Thyroid gland (tissue), 4 donors: ENCODE data around the gene KYAT1. TPM values are rescaled to one million over a fixed set of nuclear protein-coding genes. Genes with fewer than 3 reads are reported as not detected.

Experiments
- DNase-seq, 2 donors: peaks; one replicate each; pipeline ENCODE4 v3.0.0-alpha.2; 2019
- H3K27ac ChIP-seq, 3 donors: fragments of 200-600 bp; sonication (generic); 1 replicate in 2 of 3; 2 replicates in 1 of 3; pipeline ENCODE4 v1.5.1; 2016 to 2019; ENCODE audit warnings: mild to moderate bottlenecking in 1 of 3, moderate library complexity in 1 of 3
- H3K27me3 ChIP-seq: fragments of 200-600 bp; sonication (generic); one replicate; pipeline ENCODE4 v1.5.1; 2019
- H3K36me3 ChIP-seq, 2 donors: fragments of 200-600 bp; sonication (generic); one replicate each; pipeline ENCODE4 v1.5.1; 2016 to 2019
- H3K4me1 ChIP-seq, 2 donors: fragments of 200-600 bp; sonication (generic); one replicate each; pipeline ENCODE4 v1.5.1; 2017 to 2019
- H3K4me3 ChIP-seq, 3 donors: fragments of 200-600 bp; sonication (generic); replicated peaks in 1 of 3; 1 replicate in 2 of 3; 2 replicates in 1 of 3; pipeline ENCODE4 v1.5.1; 2016; ENCODE audit warnings: mild to moderate bottlenecking in 1 of 3
- H3K9me3 ChIP-seq: fragments of 200-600 bp; sonication (generic); one replicate; pipeline ENCODE4 v1.5.1; 2017
- POLR2A ChIP-seq, 2 donors: fragments of 450-650 bp; IDR thresholded peaks; one replicate each; pipeline ENCODE4 v1.6.1; 2017; ENCODE audit warnings: antibody characterized with exemption in 2 of 2, mild to moderate bottlenecking in 2 of 2, moderate library complexity in 1 of 2
- WGBS, 2 donors: methylation state at CpG; one replicate each; pipeline ENCODE4 v1.1.5; 2017; 5-methylcytosine and 5-hydroxymethylcytosine counted together
- intact Hi-C: fragments of 100-400 bp; cut with DNase I; formaldehyde crosslinking; loops from one replicate; pipeline ENCODE4 v1.15.1; 2023
- total RNA-seq, 4 donors: library from RNA; depleted of rRNA; stranded (reverse); fragments of >200 nt; gene quantifications; one replicate each; pipeline ENCODE4 v1.2.3, GENCODE V29; 2016
- TF ChIP-seq, protein P1 (sequence below), 6 experiments: fragments of 200-600 bp in 3 of 6; fragments of 450-650 bp in 3 of 6; sonication (generic) in 3 of 6; IDR thresholded peaks; one replicate each; pipeline ENCODE4 v1.5.1; 2016 to 2019; ENCODE audit warnings: antibody characterized with exemption in 6 of 6, mild to moderate bottlenecking in 2 of 6, inconsistent platforms in 1 of 6, moderate library complexity in 1 of 6

The KYAT1 gene
- total RNA-seq, 4 donors from 2014 or later: 5.8 to 12.6 (median 12.3) TPM

DNA sequence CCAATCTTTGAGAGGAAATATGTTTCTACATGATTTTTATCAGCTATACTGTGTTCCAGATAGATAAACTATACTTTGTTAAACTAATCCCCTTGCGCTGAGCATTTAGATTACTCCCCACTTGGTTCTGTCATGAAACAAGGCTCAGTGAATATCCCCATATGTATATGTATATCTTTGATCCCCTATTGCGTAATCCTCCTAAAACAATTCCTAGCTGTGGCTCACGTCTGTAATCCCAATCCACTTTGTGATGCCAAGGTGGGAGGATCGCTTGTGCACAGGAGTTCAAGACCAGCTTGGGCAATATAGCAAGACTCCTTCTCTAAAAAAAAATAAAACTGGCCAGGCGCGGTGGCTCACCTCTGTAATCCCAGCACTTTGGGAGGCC, 41.7 kb upstream of the KYAT1 start:
- intact Hi-C loops: loop anchor here (5.0 kb wide), 1 partner anchor 41 kb away; the partner anchor contains the start of genes KYAT1 and LRRC8A
- Histone ChIP-seq H3K4me1 (peaks cover 44 to 52% of the 10 kb centered on the region in 2 donors), H3K36me3 (no peaks in the 10 kb centered on the region)

DNA sequence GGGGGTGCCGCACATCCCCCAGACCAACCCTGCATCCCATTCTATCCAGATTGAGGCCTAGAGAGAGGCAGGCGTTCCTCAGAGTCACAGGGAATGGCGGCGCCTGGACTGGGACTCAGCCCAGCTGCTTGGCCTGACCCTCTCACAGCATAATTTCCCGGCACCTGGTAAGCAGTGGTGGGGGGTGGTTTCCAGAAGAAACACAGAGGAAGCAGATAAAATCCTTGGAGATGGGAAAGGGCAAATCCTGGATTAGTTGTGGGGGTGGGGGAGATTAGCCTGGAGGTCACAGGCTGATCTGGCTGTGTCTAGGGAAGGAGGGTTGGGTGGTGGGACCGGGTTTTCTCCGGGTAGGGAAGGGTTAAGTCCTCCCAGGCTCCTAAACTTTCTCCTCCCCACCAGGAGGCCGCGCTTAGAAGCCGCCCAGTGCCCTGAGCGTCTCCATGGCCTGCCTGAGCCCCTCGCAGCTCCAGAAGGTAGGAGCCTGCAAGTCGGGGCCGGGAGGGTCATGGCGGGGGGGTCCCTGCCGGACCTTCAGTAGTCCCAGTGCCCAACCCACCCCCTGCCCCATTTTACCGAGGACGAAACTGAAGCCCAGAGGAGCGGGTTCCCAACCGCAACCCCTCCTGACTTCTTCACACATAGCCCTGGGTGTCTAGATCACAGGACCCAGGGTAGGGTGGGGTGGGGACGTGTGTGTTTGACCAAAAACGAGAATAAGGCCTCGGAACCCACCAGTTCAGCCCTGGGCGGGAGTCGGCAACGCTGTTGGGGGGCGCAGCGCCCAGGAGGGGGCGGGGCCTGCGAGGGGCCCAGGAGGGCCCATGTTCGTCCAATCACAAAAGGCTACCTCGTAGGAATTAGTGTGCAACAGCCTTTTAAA, 40.4 kb upstream of the KYAT1 start:
- Histone ChIP-seq H3K27ac (peak overlapping the region; percentile 80 to 100 (median 92)), H3K4me1 (peaks cover 44 to 59% of the 10 kb centered on the region in 2 donors), H3K27me3 (no peaks in the 10 kb centered on the region), H3K9me3 (no peaks in the 10 kb centered on the region), H3K4me3 (peak overlapping the region in 2 of 3 donors; percentile 25 to 42), H3K36me3 (no peaks in the 10 kb centered on the region)
- 8 to 26% methylated on average over 15 to 27 of the region's 32 CpGs for WGBS, 2 donors
- DNase-seq: peak; percentile 71 to 75
- intact Hi-C loops: loop anchor here (5.0 kb wide), 1 partner anchor 40 kb away; the partner anchor contains the start of genes KYAT1 and LRRC8A
- TF ChIP-seq POLR2A (IDR thresholded peaks at IDR 0.05): peak in 1 of 2 donors; percentile 70
- TF ChIP-seq, protein P1, sequence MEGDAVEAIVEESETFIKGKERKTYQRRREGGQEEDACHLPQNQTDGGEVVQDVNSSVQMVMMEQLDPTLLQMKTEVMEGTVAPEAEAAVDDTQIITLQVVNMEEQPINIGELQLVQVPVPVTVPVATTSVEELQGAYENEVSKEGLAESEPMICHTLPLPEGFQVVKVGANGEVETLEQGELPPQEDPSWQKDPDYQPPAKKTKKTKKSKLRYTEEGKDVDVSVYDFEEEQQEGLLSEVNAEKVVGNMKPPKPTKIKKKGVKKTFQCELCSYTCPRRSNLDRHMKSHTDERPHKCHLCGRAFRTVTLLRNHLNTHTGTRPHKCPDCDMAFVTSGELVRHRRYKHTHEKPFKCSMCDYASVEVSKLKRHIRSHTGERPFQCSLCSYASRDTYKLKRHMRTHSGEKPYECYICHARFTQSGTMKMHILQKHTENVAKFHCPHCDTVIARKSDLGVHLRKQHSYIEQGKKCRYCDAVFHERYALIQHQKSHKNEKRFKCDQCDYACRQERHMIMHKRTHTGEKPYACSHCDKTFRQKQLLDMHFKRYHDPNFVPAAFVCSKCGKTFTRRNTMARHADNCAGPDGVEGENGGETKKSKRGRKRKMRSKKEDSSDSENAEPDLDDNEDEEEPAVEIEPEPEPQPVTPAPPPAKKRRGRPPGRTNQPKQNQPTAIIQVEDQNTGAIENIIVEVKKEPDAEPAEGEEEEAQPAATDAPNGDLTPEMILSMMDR (IDR thresholded peaks at IDR 0.05): no peak

More for the DNA sequence above, 41.7 kb upstream of the KYAT1 start:
- DNase-seq: no peak
- H3K27ac ChIP-seq: peak overlapping the region in 2 of 3 donors; percentile 80 to 92
- no peaks in the 10 kb centered on the region for H3K9me3 ChIP-seq
- H3K27me3 ChIP-seq: no peaks in the 10 kb centered on the region
- no peak for TF ChIP-seq POLR2A (IDR thresholded peaks at IDR 0.05)
- 93 to 96% methylated on average over 6 of the region's 6 CpGs for WGBS, 2 donors
- H3K4me3 ChIP-seq: no peak overlapping the region

DNA sequence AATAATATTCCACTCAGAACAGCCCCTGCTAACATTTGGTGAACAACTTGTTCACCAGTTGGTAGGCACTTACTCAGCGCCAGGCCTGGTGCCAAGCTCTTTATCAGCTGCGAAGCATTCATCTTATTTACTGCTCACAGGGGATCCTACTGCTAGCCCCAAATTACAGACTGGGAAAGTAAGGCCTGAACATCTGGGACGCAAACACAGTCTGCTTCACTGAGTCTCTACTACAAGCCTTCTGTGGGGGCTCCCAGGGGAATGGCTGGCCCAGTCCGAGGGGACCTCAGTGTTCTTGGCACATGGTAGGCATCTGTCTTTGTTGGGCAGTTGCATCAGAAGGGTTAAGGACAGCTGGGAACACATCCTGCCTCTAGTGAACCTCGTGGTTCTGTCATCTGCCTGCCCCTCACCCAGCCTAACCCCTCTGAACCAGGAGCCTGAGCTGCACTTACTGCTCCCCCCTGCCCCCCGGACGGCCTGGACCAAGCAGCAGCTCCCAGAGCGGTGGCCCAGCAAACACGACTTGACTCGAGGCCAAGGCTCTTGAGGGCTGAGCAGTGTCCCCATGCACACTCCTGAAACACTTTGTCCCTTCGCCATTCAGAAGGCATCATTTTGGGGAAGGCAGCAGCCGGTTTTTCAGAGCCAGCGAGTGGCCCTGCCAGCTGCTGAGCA, 38.8 kb upstream of the KYAT1 start, which contains the start of gene PHYHD1:
PHYHD1 (plus strand) TSS at position 602 of the 678 bp plus-strand sequence. CDS start 1,342 bp downstream, outside the sequence.
- DNase-seq: peak; percentile 97 to 98
- WGBS, 2 donors: 21 to 25% methylated on average over 13 of the region's 13 CpGs
- H3K4me3 ChIP-seq: peak within 1 kb of the TSS in 2 of 3 donors; percentile 25 to 42

DNA sequence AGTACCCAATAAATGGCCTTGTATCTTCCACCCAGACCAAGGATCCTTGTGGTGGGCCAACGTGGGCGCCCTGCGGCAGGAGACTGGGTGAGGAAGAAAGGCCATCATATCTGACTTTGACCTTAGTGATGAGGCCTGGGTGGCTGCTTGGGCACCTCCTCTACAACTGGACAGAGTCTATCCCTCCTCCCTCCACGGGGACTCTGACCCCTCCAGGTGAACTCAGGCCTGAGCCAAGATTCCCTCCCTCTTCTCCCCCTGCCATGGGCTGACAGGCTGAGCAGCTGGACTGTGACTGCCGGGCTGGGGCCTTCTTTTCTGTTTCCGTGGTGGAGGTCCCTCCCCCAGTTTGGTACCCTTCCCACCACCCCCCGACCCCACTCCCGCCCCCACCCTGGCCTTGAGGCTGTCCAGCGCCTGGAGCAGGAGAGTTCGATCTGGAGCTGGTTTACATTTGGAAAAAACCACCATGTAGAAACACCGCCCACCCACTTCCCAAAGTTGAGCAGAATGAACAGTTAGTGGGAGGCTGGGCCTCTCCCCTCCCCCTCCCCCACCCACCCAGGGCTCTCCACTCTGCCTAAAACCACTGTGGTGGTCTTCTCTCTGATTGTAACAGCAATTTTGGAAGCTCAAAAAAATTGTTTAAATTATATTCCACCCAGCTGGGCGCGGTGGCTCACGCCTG, 37.8 kb upstream of the KYAT1 start:
- Histone ChIP-seq H3K27ac (peak overlapping the region; percentile 80 to 100 (median 92)), H3K4me1 (peaks cover 59 to 84% of the 10 kb centered on the region in 2 donors)
- TF ChIP-seq, protein P1 (IDR thresholded peaks at IDR 0.05): no peak
- TF ChIP-seq POLR2A (IDR thresholded peaks at IDR 0.05): no peak

More for the DNA sequence above, 38.8 kb upstream of the KYAT1 start, which contains the start of gene PHYHD1:
- H3K4me1 ChIP-seq: peaks cover 58 to 75% of the 10 kb centered on the region in 2 donors
- intact Hi-C loops: loop anchor here (5.0 kb wide), 1 partner anchor 38 kb away; the partner anchor contains the start of genes KYAT1 and LRRC8A
- no peaks in the 10 kb centered on the region for H3K27me3 ChIP-seq
- H3K36me3 ChIP-seq: peaks cover 0 to 2% of the 10 kb centered on the region in 2 donors
- peak within 1 kb of the TSS; percentile 80 to 100 (median 92) for H3K27ac ChIP-seq
- peak in 1 of 2 donors; percentile 73 for TF ChIP-seq POLR2A (IDR thresholded peaks at IDR 0.05)
- TF ChIP-seq, protein P1 (IDR thresholded peaks at IDR 0.05): no peak
- H3K9me3 ChIP-seq: no peaks in the 10 kb centered on the region

More for the DNA sequence above, 37.8 kb upstream of the KYAT1 start:
- WGBS, 2 donors: 72 to 76% methylated on average over 10 to 14 of the region's 14 CpGs
- no peaks in the 10 kb centered on the region for H3K27me3 ChIP-seq
- H3K9me3 ChIP-seq: no peaks in the 10 kb centered on the region
- intact Hi-C loops: loop anchor here (5.0 kb wide), 1 partner anchor 37 kb away; the partner anchor contains the start of genes KYAT1 and LRRC8A
- H3K36me3 ChIP-seq: peaks cover 0 to 2% of the 10 kb centered on the region in 2 donors
- no peak overlapping the region for H3K4me3 ChIP-seq
- DNase-seq: peak in 1 of 2 donors; percentile 47
